ENCODE measurements around the gene EIF5AL1.

- TF ChIP-seq GATA2 (IDR thresholded peaks at IDR 0.05; ENCODE audit: low read depth, low read length) (no peak), GATA3 (IDR thresholded peaks at IDR 0.05; ENCODE audit: low read depth, low read length) (no peak)
Observed at GRCh38 chr10:79471776-79472175, 40.6 kb upstream of the EIF5AL1 start.

Data from SH-SY5Y (cell line).